PC-3 (cell line): ENCODE results near the gene PIGL. TPM values are rescaled to one million over a fixed set of nuclear protein-coding genes. Genes with fewer than 3 reads are reported as not detected.

Source experiments
- ATAC-seq: fragments of 200-7000 bp; cut with Tn5 transposase; 2 replicates; pipeline ENCODE4 v1.9.1; 2020; ENCODE audit warnings: mild to moderate bottlenecking, moderate library complexity
- BruUV-seq: library from RNA; stranded (reverse); fragments of 400-500 nt; replicated peaks from 2 replicates; lab custom pipeline; 2021; lab: Mats Ljungman, UMichigan
- CTCF ChIA-PET: fragments of 300-600 bp; sonication (Branson Sonifier 250); formaldehyde crosslinking; loops from one replicate; lab custom pipeline; 2022; ENCODE audit warnings: antibody characterized with exemption; lab: Charles Lee
- POLR2A ChIA-PET: fragments of 300-600 bp; sonication (Branson Sonifier 250); formaldehyde crosslinking; loops from one replicate; lab custom pipeline; 2022; ENCODE audit warnings: antibody characterized with exemption; ENCODE audit not compliant: unreplicated experiment; lab: Charles Lee
- DNase-seq: peaks from one replicate; pipeline ENCODE4 v3.0.0-alpha.2; 2015
- H2AFZ ChIP-seq: fragments of 300-600 bp; sonication (generic); 2 replicates; pipeline ENCODE4 v1.6.0; 2016; ENCODE audit warnings: antibody characterized with exemption, low read length
- H3F3A ChIP-seq: fragments of 300-600 bp; sonication (generic); one replicate; pipeline ENCODE4 v1.6.0; 2017; ENCODE audit warnings: antibody characterized with exemption, low read length, control low read depth, mild to moderate bottlenecking; ENCODE audit not compliant: unreplicated experiment
- H3K27ac ChIP-seq: fragments of 300-600 bp; sonication (generic); 2 replicates; pipeline ENCODE4 v1.5.1; 2016; ENCODE audit warnings: mild to moderate bottlenecking, low read length
- H3K27me3 ChIP-seq: fragments of 300-600 bp; sonication (generic); 2 replicates; pipeline ENCODE4 v1.6.1; 2016; ENCODE audit warnings: low read length, mixed read lengths
- H3K36me3 ChIP-seq: fragments of 300-600 bp; sonication (generic); 2 replicates; pipeline ENCODE4 v1.6.1; 2016; ENCODE audit warnings: low read depth, mixed run types, low read length, mixed read lengths
- H3K4me1 ChIP-seq: fragments of 300-600 bp; sonication (generic); 2 replicates; pipeline ENCODE4 v1.5.1; 2016; ENCODE audit warnings: low read length; ENCODE audit not compliant: insufficient read depth
- H3K4me2 ChIP-seq: fragments of 300-600 bp; sonication (generic); 2 replicates; pipeline ENCODE4 v1.6.0; 2016; ENCODE audit warnings: low read length
- H3K4me3 ChIP-seq: fragments of 300-600 bp; sonication (generic); 2 replicates; pipeline ENCODE4 v1.5.1; 2016; ENCODE audit warnings: mild to moderate bottlenecking, low read length, mixed read lengths
- H3K79me2 ChIP-seq: fragments of 300-600 bp; sonication (generic); 2 replicates; pipeline ENCODE4 v1.6.1; 2017; ENCODE audit warnings: low read length, mixed read lengths
- H3K9ac ChIP-seq: fragments of 300-600 bp; sonication (generic); 2 replicates; pipeline ENCODE4 v1.6.0; 2016; ENCODE audit warnings: mild to moderate bottlenecking, low read length
- H3K9me2 ChIP-seq: fragments of 300-600 bp; sonication (generic); replicated peaks from 2 replicates; pipeline ENCODE4 v1.6.1; 2016; ENCODE audit warnings: mixed run types, low read length, mixed read lengths
- H3K9me3 ChIP-seq: fragments of 300-600 bp; sonication (generic); 2 replicates; pipeline ENCODE4 v1.6.1; 2016; ENCODE audit warnings: low read length, mixed read lengths
- H4K20me1 ChIP-seq: fragments of 300-600 bp; sonication (generic); 2 replicates; pipeline ENCODE4 v1.6.1; 2016; ENCODE audit warnings: low read length, mixed read lengths
- EZH2 ChIP-seq: fragments of 300-600 bp; sonication (generic); IDR thresholded peaks from one replicate; pipeline ENCODE4 v1.6.1; 2017; ENCODE audit warnings: antibody characterized with exemption, mild to moderate bottlenecking, low read length; ENCODE audit not compliant: unreplicated experiment
- EZH2phosphoT487 ChIP-seq: fragments of 300-600 bp; sonication (generic); IDR thresholded peaks from 2 replicates; pipeline ENCODE4 v1.6.1; 2018; ENCODE audit warnings: mild to moderate bottlenecking, antibody characterized with exemption, low read length, borderline replicate concordance
- intact Hi-C: fragments of 100-400 bp; cut with micrococcal nuclease; formaldehyde crosslinking; loops from 2 replicates; pipeline ENCODE4 v1.9.0; 2023
- total RNA-seq: library from RNA; depleted of rRNA; stranded (reverse); fragments of >200 nt; gene quantifications from 2 replicates; pipeline ENCODE4 v1.2.3, GENCODE V29; 2014
- TF ChIP-seq, protein P1 (sequence below): fragments of 300-600 bp; sonication (generic); conservative IDR thresholded peaks from 2 replicates; pipeline ENCODE4 v1.5.1; 2017; ENCODE audit warnings: antibody characterized with exemption, low read depth, mild to moderate bottlenecking, low read length

Gene PIGL
- total RNA-seq, 1 experiment from 2014 or later = 37.4 TPM

- DNase-seq (peak; percentile 72), ATAC-seq (peak; percentile 74)
- Histone ChIP-seq H3K9ac (no peak overlapping the region), H2AFZ (no peak overlapping the region), H3K9me2 (no peaks in the 10 kb centered on the region), H3K4me1 (peaks cover 14% of the 10 kb centered on the region), H3K4me2 (peak overlapping the region; percentile 29; the same call in 1 of the 2 replicates), H3K27me3 (no peaks in the 10 kb centered on the region), H3K9me3 (no peaks in the 10 kb centered on the region), H3K27ac (peak overlapping the region; percentile 57), H3K36me3 (peaks cover 10% of the 10 kb centered on the region), H3K4me3 (no peak overlapping the region), H4K20me1 (no peaks in the 10 kb centered on the region), H3F3A (no peaks in the 10 kb centered on the region), H3K79me2 (no peaks in the 10 kb centered on the region)
- ChIA-PET POLR2A (no interaction called here), CTCF (no interaction called here)
- intact Hi-C loops = no loop called here
- TF ChIP-seq EZH2phosphoT487 = no peak
- TF ChIP-seq EZH2 = no peak
- TF ChIP-seq, protein P1, sequence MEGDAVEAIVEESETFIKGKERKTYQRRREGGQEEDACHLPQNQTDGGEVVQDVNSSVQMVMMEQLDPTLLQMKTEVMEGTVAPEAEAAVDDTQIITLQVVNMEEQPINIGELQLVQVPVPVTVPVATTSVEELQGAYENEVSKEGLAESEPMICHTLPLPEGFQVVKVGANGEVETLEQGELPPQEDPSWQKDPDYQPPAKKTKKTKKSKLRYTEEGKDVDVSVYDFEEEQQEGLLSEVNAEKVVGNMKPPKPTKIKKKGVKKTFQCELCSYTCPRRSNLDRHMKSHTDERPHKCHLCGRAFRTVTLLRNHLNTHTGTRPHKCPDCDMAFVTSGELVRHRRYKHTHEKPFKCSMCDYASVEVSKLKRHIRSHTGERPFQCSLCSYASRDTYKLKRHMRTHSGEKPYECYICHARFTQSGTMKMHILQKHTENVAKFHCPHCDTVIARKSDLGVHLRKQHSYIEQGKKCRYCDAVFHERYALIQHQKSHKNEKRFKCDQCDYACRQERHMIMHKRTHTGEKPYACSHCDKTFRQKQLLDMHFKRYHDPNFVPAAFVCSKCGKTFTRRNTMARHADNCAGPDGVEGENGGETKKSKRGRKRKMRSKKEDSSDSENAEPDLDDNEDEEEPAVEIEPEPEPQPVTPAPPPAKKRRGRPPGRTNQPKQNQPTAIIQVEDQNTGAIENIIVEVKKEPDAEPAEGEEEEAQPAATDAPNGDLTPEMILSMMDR = no peak
- BruUV-seq = no TSS peak
These were observed 85.2 kb downstream of the PIGL start for GRCh38 chr17:16301963-16302855.

DNA sequence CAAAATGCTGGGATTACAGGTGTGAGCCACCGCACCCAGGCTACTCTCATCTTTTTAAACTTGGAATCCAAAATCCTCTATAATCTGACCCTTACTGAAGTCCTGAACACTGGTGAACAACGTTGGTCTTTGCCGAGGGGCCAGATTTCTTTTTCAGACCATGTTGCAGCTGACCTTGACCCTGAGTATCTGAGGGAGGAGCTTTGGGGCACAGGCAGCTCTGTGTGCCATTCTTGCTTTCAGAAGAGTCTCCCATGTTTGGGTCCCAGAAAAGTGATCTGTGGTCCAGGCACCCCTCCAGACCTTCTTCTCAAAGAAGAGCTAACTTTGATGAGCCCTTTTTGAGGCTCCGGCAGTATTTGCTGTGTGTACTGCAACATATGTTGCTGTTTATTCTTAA lies 85.8 kb downstream of the PIGL start:
- no peaks in the 10 kb centered on the region for H3K9me3 ChIP-seq
- intact Hi-C loops = no loop called here
- H3K27me3 ChIP-seq = no peaks in the 10 kb centered on the region
- H3K9ac ChIP-seq = no peak overlapping the region
- H2AFZ ChIP-seq = no peak overlapping the region
- no peaks in the 10 kb centered on the region for H3K79me2 ChIP-seq
- no peaks in the 10 kb centered on the region for H4K20me1 ChIP-seq
- DNase-seq (no peak), ATAC-seq (no peak)
- ChIA-PET POLR2A (no interaction called here), CTCF (no interaction called here)
- H3K27ac ChIP-seq = no peak overlapping the region
- TF ChIP-seq EZH2phosphoT487 (no peak), EZH2 (no peak)
- TF ChIP-seq, protein P1 = no peak
- peaks cover 10% of the 10 kb centered on the region for H3K36me3 ChIP-seq
- H3K4me3 ChIP-seq = no peak overlapping the region
- H3K9me2 ChIP-seq = no peaks in the 10 kb centered on the region
- H3K4me2 ChIP-seq = no peak overlapping the region
- peaks cover 13% of the 10 kb centered on the region for H3K4me1 ChIP-seq
- no peaks in the 10 kb centered on the region for H3F3A ChIP-seq
- no TSS peak for BruUV-seq

- Histone ChIP-seq H4K20me1 (no peaks in the 10 kb centered on the region), H3K4me3 (no peak overlapping the region), H3K27me3 (no peaks in the 10 kb centered on the region), H3K9me2 (no peaks in the 10 kb centered on the region), H3K9ac (no peak overlapping the region), H3F3A (no peaks in the 10 kb centered on the region), H3K4me2 (no peak overlapping the region), H3K27ac (no peak overlapping the region), H3K36me3 (peaks cover 10% of the 10 kb centered on the region), H3K4me1 (peaks cover 13% of the 10 kb centered on the region), H2AFZ (no peak overlapping the region), H3K79me2 (no peaks in the 10 kb centered on the region), H3K9me3 (no peaks in the 10 kb centered on the region)
- ChIA-PET POLR2A (interaction anchor here (0.6 kb wide), 1 partner anchor 147 kb away, joined by 3 read pairs; no protein-coding TSS in a partner anchor), CTCF (interaction anchor here (0.6 to 1.1 kb wide), 2 partner anchors 9 to 76 kb away, joined by 4 to 7 read pairs; partner anchors contain the start of gene UBB)
- peak; percentile 58 for DNase-seq
- peak; percentile 60 for ATAC-seq
- no TSS peak for BruUV-seq
- TF ChIP-seq, protein P1 = peak; percentile 74
- TF ChIP-seq EZH2phosphoT487 = no peak
- intact Hi-C loops = no loop called here
These were observed 87.8 kb downstream of the PIGL start for GRCh38 chr17:16304830-16305229.
